IMR-90 (cell line): Measurements from ENCODE around the gene CPSF7. TPM values are rescaled to one million over a fixed set of nuclear protein-coding genes. Genes with fewer than 3 reads are reported as not detected.

Source experiments
- ATAC-seq: fragments of 200-7000 bp; cut with Tn5 transposase; 2 replicates; pipeline ENCODE4 v1.9.1; 2020; ENCODE audit warnings: low read depth, mild to moderate bottlenecking, moderate library complexity
- BruUV-seq: library from RNA; stranded (reverse); fragments of 400-500 nt; replicated peaks from 2 replicates; lab custom pipeline; 2021; lab: Mats Ljungman, UMichigan
- CTCF ChIA-PET: fragments of 300-600 bp; formaldehyde crosslinking; extraction: SDS; loops from one replicate; lab custom pipeline; 2021; ENCODE audit warnings: antibody characterized with exemption; lab: Yijun Ruan, JAX
- POLR2A ChIA-PET: fragments of 300-600 bp; sonication (Branson Sonifier 250); formaldehyde crosslinking; loops from one replicate; lab custom pipeline; 2022; ENCODE audit warnings: antibody characterized with exemption; ENCODE audit not compliant: unreplicated experiment; lab: Charles Lee
- DNase-seq: peaks from one replicate; pipeline ENCODE4 v3.0.0; 2013
- H2AFZ ChIP-seq: replicated peaks from 2 replicates; pipeline ENCODE3; 2013; ENCODE audit warnings: low read length, mild to moderate bottlenecking; ENCODE audit not compliant: poor library complexity
- H2AK5ac ChIP-seq: 2 replicates; pipeline ENCODE4 v1.6.1; 2013; ENCODE audit warnings: low read depth, low read length, inconsistent platforms
- H2AK9ac ChIP-seq: replicated peaks from 2 replicates; pipeline ENCODE3; 2013; ENCODE audit warnings: mild to moderate bottlenecking, low read depth, low read length, moderate library complexity; ENCODE audit not compliant: poor library complexity
- H2BK120ac ChIP-seq: 2 replicates; pipeline ENCODE4 v1.6.1; 2013; ENCODE audit warnings: low read depth, low read length, inconsistent platforms
- H2BK15ac ChIP-seq: 3 replicates; pipeline ENCODE4 v1.6.1; 2013; ENCODE audit warnings: low read depth, low read length, inconsistent platforms
- H2BK20ac ChIP-seq: 2 replicates; pipeline ENCODE4 v1.6.1; 2013; ENCODE audit warnings: low read depth, mild to moderate bottlenecking, inconsistent platforms, low read length, moderate library complexity
- H2BK5ac ChIP-seq: 2 replicates; pipeline ENCODE4 v1.6.1; 2013; ENCODE audit warnings: mild to moderate bottlenecking, low read depth, low read length, inconsistent platforms; ENCODE audit not compliant: poor library complexity, severe bottlenecking
- H3K14ac ChIP-seq: replicated peaks from 2 replicates; pipeline ENCODE4 v1.6.1; 2013; ENCODE audit warnings: low read depth, low read length, inconsistent platforms
- H3K18ac ChIP-seq: 2 replicates; pipeline ENCODE4 v1.6.1; 2013; ENCODE audit warnings: low read depth, low read length, control low read depth
- H3K23ac ChIP-seq: 2 replicates; pipeline ENCODE4 v1.6.1; 2013; ENCODE audit warnings: low read depth, low read length, inconsistent platforms
- H3K27ac ChIP-seq: 2 replicates; pipeline ENCODE4 v1.5.1; 2013; ENCODE audit warnings: mild to moderate bottlenecking, control low read depth, low read length; ENCODE audit not compliant: insufficient read depth
- H3K27me3 ChIP-seq: 2 replicates; pipeline ENCODE4 v1.6.1; 2013; ENCODE audit warnings: low read length; ENCODE audit not compliant: control insufficient read depth, insufficient read depth
- H3K36me3 ChIP-seq: 2 replicates; pipeline ENCODE4 v1.6.1; 2013; ENCODE audit warnings: low read length, mixed read lengths; ENCODE audit not compliant: control insufficient read depth, insufficient read depth
- H3K4ac ChIP-seq: 2 replicates; pipeline ENCODE4 v1.6.1; 2013; ENCODE audit warnings: low read depth, low read length, inconsistent platforms
- H3K4me1 ChIP-seq: 2 replicates; pipeline ENCODE4 v1.6.1; 2013; ENCODE audit warnings: low read length, mixed read lengths; ENCODE audit not compliant: control insufficient read depth, insufficient read depth
- H3K4me2 ChIP-seq: 2 replicates; pipeline ENCODE4 v1.6.1; 2013; ENCODE audit warnings: low read depth, mild to moderate bottlenecking, control low read depth, low read length, moderate library complexity
- H3K4me3 ChIP-seq: 2 replicates; pipeline ENCODE4 v1.5.1; 2013; ENCODE audit warnings: low read depth, mild to moderate bottlenecking, control low read depth, low read length, moderate library complexity; ENCODE audit not compliant: insufficient read depth
- H3K56ac ChIP-seq: 2 replicates; pipeline ENCODE4 v1.6.1; 2013; ENCODE audit warnings: low read length, inconsistent platforms; ENCODE audit not compliant: insufficient read depth; ENCODE audit errors: extremely low read depth
- H3K79me1 ChIP-seq, 2 experiments: 2 replicates each; pipeline ENCODE4 v1.6.1; 2013; ENCODE audit warnings: low read length in 2 of 2, inconsistent platforms in 1 of 2, low read depth in 1 of 2
- H3K9ac ChIP-seq: 2 replicates; pipeline ENCODE4 v1.6.1; 2013; ENCODE audit warnings: low read depth, low read length, control low read depth
- H3K9me1 ChIP-seq: 2 replicates; pipeline ENCODE4 v1.6.1; 2013; ENCODE audit warnings: low read length, inconsistent platforms; ENCODE audit not compliant: insufficient read depth
- H3K9me3 ChIP-seq: 2 replicates; pipeline ENCODE4 v1.6.1; 2013; ENCODE audit warnings: low read length; ENCODE audit not compliant: control insufficient read depth, insufficient read depth
- H4K20me1 ChIP-seq: 2 replicates; pipeline ENCODE4 v1.6.1; 2013; ENCODE audit warnings: low read length, inconsistent platforms; ENCODE audit not compliant: insufficient read depth
- H4K5ac ChIP-seq: 2 replicates; pipeline ENCODE4 v1.6.1; 2013; ENCODE audit warnings: mild to moderate bottlenecking, low read depth, low read length, control low read depth
- H4K8ac ChIP-seq, 2 experiments: 2 replicates each; pipeline ENCODE4 v1.6.1; 2013; ENCODE audit warnings: low read depth in 2 of 2, low read length in 2 of 2, control low read depth in 1 of 2, inconsistent platforms in 1 of 2
- H4K91ac ChIP-seq: 2 replicates; pipeline ENCODE4 v1.6.1; 2013; ENCODE audit warnings: low read depth, low read length, inconsistent platforms; ENCODE audit not compliant: insufficient read depth
- BHLHE40 ChIP-seq: fragments of 150-350 bp; IDR thresholded peaks from 2 replicates; pipeline ENCODE4 v1.6.1; 2016; ENCODE audit warnings: mild to moderate bottlenecking, low read depth, low read length
- MAFK ChIP-seq: IDR thresholded peaks from 2 replicates; pipeline ENCODE4 v1.6.1; 2012; ENCODE audit warnings: low read depth, low read length, improper control_type of control experiment
- POLR2A ChIP-seq: IDR thresholded peaks from 2 replicates; pipeline ENCODE4 v1.6.1; 2012; ENCODE audit warnings: mild to moderate bottlenecking, low read depth, low read length
- RAD21 ChIP-seq: IDR thresholded peaks from 2 replicates; pipeline ENCODE4 v1.6.1; 2012; ENCODE audit warnings: low read length, improper control_type of control experiment
- WGBS, 2 experiments: methylation state at CpG; one replicate each; pipeline versions ENCODE4 v1.1.5 to v1.1.7; 2013; ENCODE audit warnings: missing lambda C conversion rate in 2 of 2; ENCODE audit not compliant: insufficient read length in 1 of 2; ENCODE audit errors: extremely low coverage in 2 of 2; 5-methylcytosine and 5-hydroxymethylcytosine counted together
- dilution Hi-C: fragments of 300-500 bp; cut with HindIII; formaldehyde crosslinking; loops from one replicate; pipeline ENCODE4 v1.14.3; 2018; ENCODE audit warnings: low sequenced_read_pairs; ENCODE audit not compliant: unreplicated experiment
- in situ Hi-C: fragments of 300-500 bp; cut with MboI; formaldehyde crosslinking; loops from 3 replicates; pipeline ENCODE4 v1.14.3; 2019; ENCODE audit warnings: low sequenced_read_pairs, inconsistent platforms, mixed read lengths
- intact Hi-C: fragments of 100-400 bp; cut with micrococcal nuclease; formaldehyde crosslinking; loops from 2 replicates; pipeline ENCODE4 v1.10.0; 2022
- polyA plus RNA-seq, 3 experiments: library from polyadenylated mRNA; depleted of rRNA; stranded (reverse); fragments of >200 nt; gene quantifications; 2 replicates each; pipeline ENCODE4 v1.2.3, GENCODE V29; 2012; ENCODE audit warnings: low replicate concordance in 1 of 3
- total RNA-seq: library from RNA; depleted of rRNA; stranded (reverse); fragments of >200 nt; gene quantifications from 2 replicates; pipeline ENCODE4 v1.2.3, GENCODE V29; 2012

Gene CPSF7
- total and polyA plus RNA-seq, 2 of the 4 experiments (the other 2 are of a cell fraction): 9.5 to 55.2 TPM

DNA sequence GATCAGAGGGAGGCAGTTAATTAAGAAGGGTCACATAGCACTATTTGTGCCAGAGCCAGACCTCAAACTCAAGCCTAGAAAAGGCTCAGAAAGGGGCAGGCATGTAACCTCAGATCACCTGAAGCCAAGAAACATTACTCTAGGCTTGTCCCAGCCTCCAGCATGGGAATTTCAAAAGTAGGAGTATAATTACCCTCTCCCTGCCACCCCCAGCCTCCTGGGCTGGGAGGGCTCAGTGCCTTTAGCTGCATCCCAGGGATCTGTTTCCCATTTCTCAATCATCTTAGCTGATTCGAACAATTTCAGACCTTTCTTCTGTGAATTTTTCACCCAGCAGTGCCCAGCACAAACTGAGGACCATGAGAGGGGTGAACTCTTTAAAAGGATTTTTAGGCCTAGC lies 45.7 kb upstream of the CPSF7 start:
- Histone ChIP-seq H2AK5ac (no peak overlapping the region), H4K20me1 (no peaks in the 10 kb centered on the region; the same call in 1 of the 2 replicates), H2AK9ac (no peak overlapping the region), H2BK120ac (no peak overlapping the region), H3K27me3 (peaks cover 4% of the 10 kb centered on the region; the same call in 1 of the 2 replicates), H3K36me3 (peaks cover 11% of the 10 kb centered on the region), H2BK20ac (no peak overlapping the region), H3K56ac (no peak overlapping the region), H4K91ac (no peak overlapping the region), H3K9me1 (0 out of 2 replicates have a peak, but pooled peaks cover 6% of the 10 kb centered on the region), H3K79me1 (no peaks in the 10 kb centered on the region), H3K4ac (no peak overlapping the region), H2BK15ac (no peak overlapping the region), H3K23ac (no peak overlapping the region), H3K4me2 (no peak overlapping the region), H3K14ac (no peak overlapping the region), H4K5ac (no peak overlapping the region), H3K4me1 (no peaks in the 10 kb centered on the region), H3K4me3 (no peak overlapping the region), H2BK5ac (no peak overlapping the region), H3K27ac (no peak overlapping the region), H4K8ac (no peak overlapping the region), H3K9ac (no peak overlapping the region), H3K9me3 (peaks cover 2% of the 10 kb centered on the region; the same call in 1 of the 2 replicates), H3K18ac (no peak overlapping the region), H2AFZ (no peak overlapping the region)
- CTCF ChIA-PET: interaction anchor here (2.1 to 4.1 kb wide), 2 partner anchors 29 to 42 kb away, joined by 8 to 26 read pairs; no protein-coding TSS in a partner anchor
- ATAC-seq: no peak
- no TSS peak for BruUV-seq
- dilution Hi-C loops (no loop called here), intact Hi-C loops (no loop called here), in situ Hi-C loops (loop anchor here (5.0 kb wide), 2 partner anchors 42 to 162 kb away; no protein-coding TSS in a partner anchor)
- DNase-seq: no peak
- TF ChIP-seq MAFK: no peak
- TF ChIP-seq RAD21: no peak
- no peak for TF ChIP-seq BHLHE40
- no peak for TF ChIP-seq POLR2A
- WGBS, 2 experiments: no CpG with 5 or more reads among the region's 1 CpG
- POLR2A ChIA-PET: interaction anchor here (0.7 kb wide), 1 partner anchor 164 kb away, joined by 4 read pairs; no protein-coding TSS in a partner anchor
